HK-2 (cell line): ENCODE measurements around the gene PRKACA.
"Not testable (repeated sequence)": the region's sequence is repeated elsewhere in the genome, so short reads cannot be mapped to it uniquely, and the experiment has no call there.

Experiments
- DNase-seq: peaks from one replicate; pipeline ENCODE4 v3.0.0-alpha.2; 2018; ENCODE audit not compliant: unreplicated experiment

Gene PRKACA

DNA sequence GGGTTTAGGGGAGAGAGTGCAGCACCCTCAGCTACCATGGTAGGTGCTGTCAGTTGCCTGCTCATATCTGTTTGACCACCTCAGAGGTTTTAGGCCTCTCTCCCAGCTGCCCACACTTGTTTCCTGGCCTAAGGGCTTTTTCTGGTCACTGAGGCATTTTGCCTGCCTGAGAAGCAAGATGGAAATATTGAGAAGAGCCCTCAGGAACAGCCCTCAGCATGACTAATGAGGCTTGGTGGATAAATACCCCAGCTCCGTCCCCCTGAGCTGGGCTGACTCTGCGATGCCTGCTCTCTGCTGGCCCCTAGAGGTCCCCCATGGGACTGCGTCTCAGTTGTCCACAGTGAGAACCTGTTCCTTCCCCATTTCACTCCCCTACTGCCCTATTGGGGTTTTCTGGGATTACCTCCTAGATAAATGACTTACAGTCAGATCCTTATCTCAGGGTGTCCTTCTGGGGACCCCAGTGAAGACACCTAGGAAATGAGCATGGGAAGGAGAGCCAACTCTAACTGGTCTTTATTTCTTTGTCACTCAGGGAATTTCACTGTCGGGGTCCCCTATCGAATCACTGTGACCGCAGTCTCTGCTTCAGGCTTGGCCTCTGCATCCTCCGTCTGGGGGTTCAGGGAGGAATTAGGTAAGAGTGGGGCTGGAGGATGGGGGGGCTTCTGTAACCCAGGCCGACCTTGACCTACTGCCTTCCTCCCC lies 69.0 kb downstream of the PRKACA start:
- DNase-seq: peak; percentile 49

DNA sequence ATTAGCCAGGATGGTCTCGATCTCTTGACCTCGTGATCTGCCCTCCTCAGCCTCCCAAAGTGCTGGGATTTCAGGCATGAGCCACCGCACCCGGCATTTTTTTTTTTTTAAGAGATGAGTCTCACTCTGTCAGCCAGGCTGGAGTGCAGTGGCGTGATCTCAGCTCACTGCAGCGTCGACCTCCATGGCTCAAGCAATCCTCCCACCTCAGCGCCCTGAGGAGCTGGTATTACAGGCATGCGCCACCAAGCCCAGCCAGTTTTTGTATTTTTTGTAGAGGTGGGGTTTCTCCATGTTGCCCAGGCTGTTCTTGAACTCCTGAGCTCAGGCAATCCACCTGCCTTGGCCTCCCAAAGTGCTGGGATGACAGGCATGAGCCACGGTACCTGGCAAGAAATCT lies 69.7 kb downstream of the PRKACA start:
- not testable (repeated sequence) for DNase-seq

DNA sequence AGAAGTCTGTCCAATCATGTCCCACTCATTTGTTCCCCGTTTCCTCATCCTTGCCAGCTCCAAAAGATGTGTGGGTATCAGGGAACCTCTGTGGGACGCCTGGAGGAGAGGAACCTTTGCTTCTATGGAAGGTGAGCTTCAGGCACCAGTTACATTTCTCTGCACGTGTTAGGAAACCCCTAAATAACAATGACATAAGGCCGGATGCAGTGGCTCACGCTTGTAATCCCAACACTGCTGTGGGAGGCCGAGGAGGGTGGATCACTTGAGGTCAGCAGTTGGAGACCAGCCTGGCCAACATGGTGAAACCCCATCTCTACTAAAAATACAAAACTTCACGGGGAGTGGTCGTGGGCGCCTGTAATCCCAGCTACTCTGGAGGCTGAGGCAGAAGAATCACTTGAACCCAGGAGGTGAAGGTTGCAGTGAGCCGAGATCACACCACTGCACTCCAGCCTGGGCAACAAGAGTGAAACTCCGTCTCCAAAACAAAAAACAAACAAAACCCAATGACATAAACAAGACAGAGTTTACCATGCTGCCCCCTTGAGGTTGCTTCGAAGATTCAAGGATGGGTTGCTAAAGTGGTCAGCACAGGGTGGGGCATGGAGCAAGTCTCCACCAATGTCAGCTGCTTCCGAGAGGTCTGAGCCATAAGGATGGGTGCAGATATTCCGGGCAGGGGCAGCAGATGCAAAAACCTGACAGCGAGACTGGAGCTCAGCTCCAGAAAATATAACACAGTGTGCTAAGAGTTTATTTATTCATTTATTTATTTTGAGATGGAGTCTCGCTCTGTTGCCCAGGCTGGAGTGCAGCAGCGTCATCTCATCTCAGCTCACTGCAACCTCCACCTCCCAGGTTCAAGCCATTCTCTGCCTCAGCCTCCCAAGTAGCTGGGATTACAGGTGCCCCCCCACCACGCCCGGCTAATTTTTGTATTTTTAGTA lies 74.6 kb downstream of the PRKACA start:
- DNase-seq: not testable (repeated sequence)
